HepG2 (cell line): ENCODE measurements around the gene CSNK2B. TPM values are rescaled to one million over a fixed set of nuclear protein-coding genes. Genes with fewer than 3 reads are reported as not detected.

Experiments
- CBFB ChIP-seq: sonication (generic); formaldehyde crosslinking; IDR thresholded peaks from 2 replicates; pipeline ENCODE4 v1.4.0; 2020; ENCODE audit warnings: missing genetic modification reagents
- CENPT ChIP-seq: sonication (generic); formaldehyde crosslinking; IDR thresholded peaks from 2 replicates; pipeline ENCODE4 v1.8.0; 2022; ENCODE audit warnings: low read depth, mild to moderate bottlenecking, moderate library complexity, missing genetic modification reagents
- CENPX ChIP-seq: sonication (generic); formaldehyde crosslinking; IDR thresholded peaks from 2 replicates; pipeline ENCODE4 v1.9.0; 2021; ENCODE audit warnings: mild to moderate bottlenecking, missing genetic modification reagents, moderate library complexity
- HMGXB3 ChIP-seq: sonication (generic); formaldehyde crosslinking; IDR thresholded peaks from 2 replicates; pipeline ENCODE4 v1.4.0; 2020; ENCODE audit warnings: missing genetic modification reagents, borderline replicate concordance
- MTA1 ChIP-seq: sonication (generic); formaldehyde crosslinking; IDR thresholded peaks from 2 replicates; pipeline ENCODE4 v1.4.0; 2020; ENCODE audit warnings: missing genetic modification reagents, mild to moderate bottlenecking, borderline replicate concordance
- SMYD3 ChIP-seq: sonication (generic); formaldehyde crosslinking; IDR thresholded peaks from 2 replicates; pipeline ENCODE4 v1.8.1; 2023; ENCODE audit warnings: mild to moderate bottlenecking, missing genetic modification reagents
- SP1 ChIP-seq, 2 experiments: fragments of 450-650 bp in 1 of 2; sonication (generic) in 1 of 2; formaldehyde crosslinking in 1 of 2; IDR thresholded peaks; 2 replicates each; pipeline versions ENCODE4 v1.4.0 to v1.6.1; 2016 to 2020; ENCODE audit warnings: missing genetic modification reagents in 1 of 2
- TEAD3 ChIP-seq: optimal IDR thresholded peaks from 2 replicates; pipeline ENCODE3; 2016; ENCODE audit warnings: borderline replicate concordance
- TP53 ChIP-seq: sonication (generic); formaldehyde crosslinking; conservative IDR thresholded peaks from 2 replicates; pipeline ENCODE4 v1.4.0; 2020; ENCODE audit warnings: missing genetic modification reagents
- U2AF2 ChIP-seq: fragments of 200-400 bp; formaldehyde crosslinking; IDR thresholded peaks from 2 replicates; pipeline ENCODE4 v1.6.1; 2017; ENCODE audit warnings: low read depth, mild to moderate bottlenecking, low read length
- WIZ ChIP-seq: sonication (generic); formaldehyde crosslinking; IDR thresholded peaks from 2 replicates; pipeline ENCODE4 v1.5.1; 2020; ENCODE audit warnings: mild to moderate bottlenecking, missing genetic modification reagents
- YY1 ChIP-seq: IDR thresholded peaks from 2 replicates; pipeline ENCODE4 v1.6.1; 2011; ENCODE audit warnings: low read length, low read depth, moderate library complexity, mild to moderate bottlenecking; ENCODE audit not compliant: insufficient read depth, insufficient replicate concordance
- ZHX2 ChIP-seq, 2 experiments: sonication (generic) in 1 of 2; formaldehyde crosslinking in 1 of 2; IDR thresholded peaks; 2 replicates each; pipeline versions ENCODE4 v1.6.1 to v1.9.0; 2014 to 2022; ENCODE audit warnings: antibody characterized with exemption in 1 of 2, borderline replicate concordance in 1 of 2, inconsistent platforms in 1 of 2, low read depth in 1 of 2, missing genetic modification reagents in 1 of 2
- ZNF205 ChIP-seq: IDR thresholded peaks from 2 replicates; pipeline ENCODE4 v1.6.1; 2018; ENCODE audit warnings: missing biosample characterization, missing genetic modification reagents
- ZNF24 ChIP-seq: fragments of 450-650 bp; IDR thresholded peaks from 2 replicates; pipeline ENCODE4 v1.6.1; 2017; ENCODE audit warnings: antibody characterized with exemption, mild to moderate bottlenecking
- ZNF326 ChIP-seq: sonication (generic); formaldehyde crosslinking; IDR thresholded peaks from 2 replicates; pipeline ENCODE4 v1.4.0; 2020; ENCODE audit warnings: missing genetic modification reagents, borderline replicate concordance
- polyA plus RNA-seq, 8 experiments: library from polyadenylated mRNA; depleted of rRNA in 3 of 8; stranded (reverse) in 7 of 8; unstranded in 1 of 8; fragments of >200 nt; fragmentation: Illumina TruSeq in 4 of 8; extraction: Trizol in 4 of 8; gene quantifications; 2 replicates each; pipeline versions ENCODE4 v1.2.1 to v1.2.3, GENCODE V29; 2011 to 2016; ENCODE audit warnings: low read depth in 4 of 8, missing spikeins in 1 of 8, mixed read lengths in 1 of 8; ENCODE audit not compliant: insufficient read depth in 1 of 8
- total RNA-seq, 5 experiments: library from RNA; depleted of rRNA; stranded (reverse); fragments of >200 nt; fragmentation: Illumina TruSeq; extraction: Trizol; gene quantifications; 2 replicates each; pipeline ENCODE4 v1.2.3, GENCODE V29; 2016; ENCODE audit warnings: low read depth in 1 of 5

The CSNK2B gene
- total and polyA plus RNA-seq, 2 of the 13 experiments (the other 11 are each of a cell fraction or from before 2014, with no cell fraction given), result 111 to 296 TPM

GRCh38 chr6:31655349-31656237, 10.3 kb upstream of the CSNK2B start, which contains the start of gene APOM (continued):
- no peak for TF ChIP-seq U2AF2
- peak; percentile 76; the same call in 1 of the 2 replicates for TF ChIP-seq ZNF24
- TF ChIP-seq CENPX (CRISPR knock-in tag), result no peak
- peak; percentile 20; the same call in 1 of the 2 replicates for TF ChIP-seq MTA1 (CRISPR knock-in tag)
- no peak for TF ChIP-seq ZNF326
- peak; percentile 95 for TF ChIP-seq TEAD3 (CRISPR knock-in tag)
- peak; percentile 56; the same call in 1 of the 2 replicates for TF ChIP-seq CBFB (CRISPR knock-in tag)
- TF ChIP-seq TP53 (CRISPR knock-in tag), result peak; percentile 50; the same call in 1 of the 2 replicates
- no peak for TF ChIP-seq WIZ (CRISPR knock-in tag)
- no peak for TF ChIP-seq CENPT (CRISPR knock-in tag)
- peak; percentile 96 for TF ChIP-seq SMYD3 (CRISPR knock-in tag)
- TF ChIP-seq ZNF205, result peak; percentile 91
- no peak for TF ChIP-seq SP1 (IDR thresholded peaks at IDR 0.05)
- TF ChIP-seq SP1 (CRISPR knock-in tag; IDR thresholded peaks at IDR 0.05), result peak; percentile 26; the same call in 1 of the 2 replicates
- TF ChIP-seq YY1, result no peak
- TF ChIP-seq HMGXB3 (CRISPR knock-in tag), result peak; percentile 49
- peak; percentile 26; the same call in 1 of the 2 replicates for TF ChIP-seq ZHX2 (IDR thresholded peaks at IDR 0.05; ENCODE audit: low read depth)
- no peak; the same call in 1 of the 2 replicates for TF ChIP-seq ZHX2 (CRISPR knock-in tag; IDR thresholded peaks at IDR 0.05; ENCODE audit: borderline replicate concordance)
